ENCODE measurements around the gene TFF1. TPM values are rescaled to one million over a fixed set of nuclear protein-coding genes. Genes with fewer than 3 reads are reported as not detected.

The TFF1 gene
- total RNA-seq, 3 donors from 2014 or later = 0.98 to 4.4 TPM; not detected in 1

- Histone ChIP-seq H3K9me3 (no peaks in the 10 kb centered on the region), H3K27ac (no peak overlapping the region), H3K27me3 (no peaks in the 10 kb centered on the region), H3K36me3 (no peaks in the 10 kb centered on the region), H3K4me3 (no peak overlapping the region), H3K4me1 (peaks cover 0 to 5% of the 10 kb centered on the region in 2 donors)
- TF ChIP-seq POLR2AphosphoS5 (IDR thresholded peaks at IDR 0.05) (no peak), POLR2A (IDR thresholded peaks at IDR 0.05) (no peak), CTCF (IDR thresholded peaks at IDR 0.05) (no peak)
- no peak for DNase-seq (ENCODE audit: low spot score in 2 of 2)
- intact Hi-C loops (cut with DNase I; ENCODE audit: low total_unique reads) = no loop called here
Measured at GRCh38 chr21:42393443-42393950, 27.2 kb upstream of the TFF1 start.

GRCh38 chr21:42392731-42393442 is 26.6 kb upstream of the TFF1 start:
- peaks cover 0 to 5% of the 10 kb centered on the region in 2 donors for H3K4me1 ChIP-seq
- intact Hi-C loops (cut with DNase I; ENCODE audit: low total_unique reads) = no loop called here
- TF ChIP-seq POLR2A (IDR thresholded peaks at IDR 0.05) (no peak), CTCF (IDR thresholded peaks at IDR 0.05) (no peak), POLR2AphosphoS5 (IDR thresholded peaks at IDR 0.05) (no peak)
- H3K9me3 ChIP-seq = no peaks in the 10 kb centered on the region
- no peak overlapping the region for H3K4me3 ChIP-seq
- H3K36me3 ChIP-seq = no peaks in the 10 kb centered on the region
- no peak for DNase-seq (ENCODE audit: low spot score in 2 of 2)
- no peak overlapping the region for H3K27ac ChIP-seq
- no peaks in the 10 kb centered on the region for H3K27me3 ChIP-seq

GRCh38 chr21:42391297-42391696 is 25.0 kb upstream of the TFF1 start:
- intact Hi-C loops (cut with DNase I; ENCODE audit: low total_unique reads) = no loop called here
- H3K4me1 ChIP-seq = peaks cover 0 to 5% of the 10 kb centered on the region in 2 donors
- no peak for DNase-seq (ENCODE audit: low spot score in 2 of 2)
- no peaks in the 10 kb centered on the region for H3K36me3 ChIP-seq
- peak overlapping the region; percentile 80 to 84 for H3K27ac ChIP-seq
- no peak for TF ChIP-seq CTCF (IDR thresholded peaks at IDR 0.05)
- TF ChIP-seq POLR2AphosphoS5 (IDR thresholded peaks at IDR 0.05) = no peak
- TF ChIP-seq POLR2A (IDR thresholded peaks at IDR 0.05) = no peak
- no peak overlapping the region for H3K4me3 ChIP-seq
- H3K27me3 ChIP-seq = no peaks in the 10 kb centered on the region
- H3K9me3 ChIP-seq = no peaks in the 10 kb centered on the region

GRCh38 chr21:42390696-42391095 is 24.4 kb upstream of the TFF1 start:
- H3K4me1 ChIP-seq = peaks cover 0 to 5% of the 10 kb centered on the region in 2 donors
- no peaks in the 10 kb centered on the region for H3K36me3 ChIP-seq
- no peak overlapping the region for H3K4me3 ChIP-seq
- TF ChIP-seq CTCF (IDR thresholded peaks at IDR 0.05) (no peak), POLR2A (IDR thresholded peaks at IDR 0.05) (no peak), POLR2AphosphoS5 (IDR thresholded peaks at IDR 0.05) (no peak)
- H3K9me3 ChIP-seq = no peaks in the 10 kb centered on the region
- no peaks in the 10 kb centered on the region for H3K27me3 ChIP-seq
- H3K27ac ChIP-seq = peak overlapping the region; percentile 80 to 84
- DNase-seq (ENCODE audit: low spot score in 2 of 2) = peak in 1 of 2 donors; percentile 63
- intact Hi-C loops (cut with DNase I; ENCODE audit: low total_unique reads) = no loop called here

- TF ChIP-seq CTCF (IDR thresholded peaks at IDR 0.05) (no peak), POLR2A (IDR thresholded peaks at IDR 0.05) (no peak), POLR2AphosphoS5 (IDR thresholded peaks at IDR 0.05) (no peak)
- DNase-seq (ENCODE audit: low spot score in 2 of 2) = no peak
- Histone ChIP-seq H3K27ac (peak overlapping the region; percentile 80 to 84), H3K27me3 (no peaks in the 10 kb centered on the region), H3K4me3 (no peak overlapping the region), H3K4me1 (peaks cover 0 to 5% of the 10 kb centered on the region in 2 donors), H3K36me3 (no peaks in the 10 kb centered on the region), H3K9me3 (no peaks in the 10 kb centered on the region)
- intact Hi-C loops (cut with DNase I; ENCODE audit: low total_unique reads) = no loop called here
Measured at GRCh38 chr21:42390193-42390592, 23.9 kb upstream of the TFF1 start.
